M059J (cell line): ENCODE results near the gene IL36G. TPM values are rescaled to one million over a fixed set of nuclear protein-coding genes. Genes with fewer than 3 reads are reported as not detected.

Source experiments
- DNase-seq: peaks from one replicate; pipeline ENCODE4 v3.0.0-alpha.2; 2012; ENCODE audit warnings: low read depth
- total RNA-seq: library from RNA; depleted of rRNA; stranded (reverse); fragments of >200 nt; shearing (Covaris generic); gene quantifications from 2 replicates; pipeline ENCODE4 v1.2.3, GENCODE V29; 2014; rRNA removed

Gene IL36G
- total RNA-seq, 1 experiment from 2014 or later: not detected

DNA sequence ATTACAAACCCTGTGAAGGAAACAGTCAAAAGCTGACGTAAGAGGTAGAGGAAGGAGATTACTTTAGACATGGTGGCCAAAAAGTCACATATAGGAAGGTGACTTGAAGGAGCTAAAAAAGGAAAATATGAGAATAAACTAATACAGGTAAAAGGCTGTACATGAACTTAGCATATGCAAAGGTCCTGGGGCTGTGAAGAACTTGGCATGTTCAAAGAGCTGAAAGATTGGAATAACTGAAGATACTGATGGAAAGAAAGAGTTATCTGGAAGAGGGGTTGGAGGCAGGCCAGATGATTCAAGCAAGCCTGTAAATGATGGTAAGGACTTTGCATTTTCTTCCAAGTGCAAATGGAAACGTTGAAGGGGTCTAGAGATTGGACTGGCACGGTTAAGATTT lies 40.7 kb downstream of the IL36G start:
- no peak for DNase-seq

DNA sequence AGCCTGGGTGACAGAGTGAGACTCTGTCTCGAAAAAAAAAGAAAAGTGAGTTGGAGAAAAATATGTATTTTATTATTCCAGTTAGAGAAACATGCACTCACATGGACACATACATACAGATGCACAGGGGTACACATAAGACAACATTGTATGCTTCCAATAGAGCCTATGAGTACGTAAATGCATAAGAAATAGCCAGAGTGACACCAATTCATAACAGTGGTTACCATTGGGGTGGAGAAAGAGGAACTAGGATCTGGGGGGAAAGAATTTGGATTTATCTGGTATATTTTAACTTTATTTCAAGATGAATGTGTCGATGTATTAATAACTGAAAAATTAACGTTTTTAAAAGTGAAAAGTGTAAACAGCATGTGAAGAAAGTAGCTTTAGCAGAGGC lies 43.5 kb downstream of the IL36G start:
- no peak for DNase-seq

- no peak for DNase-seq
These were observed 47.0 kb downstream of the IL36G start for GRCh38 chr2:113024764-113025163.

- DNase-seq: no peak
These were observed 47.9 kb downstream of the IL36G start for GRCh38 chr2:113025737-113026136.

DNA sequence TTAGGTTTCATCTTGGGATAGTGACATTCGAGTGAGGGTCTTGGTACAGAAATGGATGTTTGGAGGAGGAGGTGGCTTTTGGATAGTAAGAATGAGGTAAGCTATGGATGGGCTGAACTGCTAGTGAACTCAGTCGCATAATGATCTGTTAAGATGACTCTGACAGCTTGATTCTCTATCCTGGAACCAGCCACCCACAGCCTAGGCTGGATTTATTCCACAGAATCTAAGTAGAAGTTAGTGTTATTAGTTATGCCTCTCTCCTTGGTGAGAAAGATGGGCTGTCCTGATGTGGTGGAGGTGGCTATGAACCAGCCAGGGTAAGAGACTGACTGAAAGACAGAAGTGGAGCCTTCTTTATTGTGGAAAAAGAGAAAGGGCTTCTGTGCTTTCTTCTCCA lies 49.9 kb downstream of the IL36G start:
- no peak for DNase-seq

DNA sequence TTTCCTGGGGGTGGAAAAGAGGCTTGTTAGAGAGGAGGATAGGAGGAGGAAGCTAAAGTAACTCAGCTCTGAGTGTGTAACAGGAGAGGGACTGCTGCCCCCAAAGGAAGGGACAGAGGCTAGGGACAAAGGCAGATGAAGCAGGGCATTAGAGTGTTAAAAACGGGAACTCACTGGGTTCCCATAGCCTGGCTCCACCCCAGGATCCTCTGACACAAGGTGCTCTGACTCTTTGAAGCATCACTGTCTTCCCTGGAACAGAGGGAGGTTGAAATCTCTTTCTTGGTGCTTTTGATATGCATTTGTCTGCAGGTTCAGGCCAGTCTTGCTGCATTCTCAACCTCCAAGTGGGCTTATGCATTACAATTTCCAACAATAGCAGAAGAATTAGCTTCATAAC lies 50.3 kb downstream of the IL36G start:
- no peak for DNase-seq

DNA sequence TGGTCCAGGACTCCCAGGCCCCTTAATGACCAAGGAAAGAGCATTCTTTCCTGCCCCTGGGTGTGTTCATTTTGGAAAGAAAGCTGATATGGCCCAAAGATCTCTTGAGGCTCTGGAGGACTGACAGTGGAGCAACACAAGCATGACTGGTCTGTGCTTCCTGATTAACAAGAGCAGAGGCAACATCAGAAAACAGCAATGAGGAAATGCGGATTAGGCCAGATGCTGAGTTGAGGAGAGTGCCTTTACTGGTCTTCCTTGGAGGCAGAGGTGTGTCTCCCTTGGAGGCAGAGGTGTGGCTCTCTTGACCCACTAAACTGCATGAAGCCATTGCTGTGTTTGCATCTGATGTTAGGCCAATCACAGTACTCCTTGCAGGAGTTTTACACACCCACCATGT lies 54.9 kb downstream of the IL36G start:
- no peak for DNase-seq

- DNase-seq: no peak
These were observed 56.2 kb downstream of the IL36G start for GRCh38 chr2:113034016-113034415.

Other genes with a start within 250 kb of the IL36G start
- 23.0 and 24.0 TPM in 2 replicates for gene CKAP2L, start 213.4 kb upstream of the IL36G start, total RNA-seq
- 0.22 and 0.54 TPM in 2 replicates for gene IL1A, start 193.5 kb upstream of the IL36G start, total RNA-seq
- gene IL1B, start 141.2 kb upstream of the IL36G start, total RNA-seq: 2.6 and 4.2 TPM in 2 replicates
- 0.30 TPM in 1 of 2 replicates, not detected in the other for gene IL37, start 66.8 kb upstream of the IL36G start, total RNA-seq
- gene IL36A, start 27.5 kb downstream of the IL36G start, total RNA-seq: not detected in 2 replicates
- gene IL36B, start 74.9 kb downstream of the IL36G start, total RNA-seq: not detected in 2 replicates
- 0.02 TPM in 1 of 2 replicates, not detected in the other for gene IL36RN, start 81.2 kb downstream of the IL36G start, total RNA-seq
- not detected in 2 replicates for gene IL1F10, start 90.0 kb downstream of the IL36G start, total RNA-seq
- gene IL1RN, start 149.6 kb downstream of the IL36G start, total RNA-seq: 0.05 TPM in 1 of 2 replicates, not detected in the other
- 6.4 and 14.7 TPM in 2 replicates for gene PSD4, start 196.0 kb downstream of the IL36G start, total RNA-seq